Measurements from ENCODE around the gene BABAM2.

BABAM2 gene

DNA sequence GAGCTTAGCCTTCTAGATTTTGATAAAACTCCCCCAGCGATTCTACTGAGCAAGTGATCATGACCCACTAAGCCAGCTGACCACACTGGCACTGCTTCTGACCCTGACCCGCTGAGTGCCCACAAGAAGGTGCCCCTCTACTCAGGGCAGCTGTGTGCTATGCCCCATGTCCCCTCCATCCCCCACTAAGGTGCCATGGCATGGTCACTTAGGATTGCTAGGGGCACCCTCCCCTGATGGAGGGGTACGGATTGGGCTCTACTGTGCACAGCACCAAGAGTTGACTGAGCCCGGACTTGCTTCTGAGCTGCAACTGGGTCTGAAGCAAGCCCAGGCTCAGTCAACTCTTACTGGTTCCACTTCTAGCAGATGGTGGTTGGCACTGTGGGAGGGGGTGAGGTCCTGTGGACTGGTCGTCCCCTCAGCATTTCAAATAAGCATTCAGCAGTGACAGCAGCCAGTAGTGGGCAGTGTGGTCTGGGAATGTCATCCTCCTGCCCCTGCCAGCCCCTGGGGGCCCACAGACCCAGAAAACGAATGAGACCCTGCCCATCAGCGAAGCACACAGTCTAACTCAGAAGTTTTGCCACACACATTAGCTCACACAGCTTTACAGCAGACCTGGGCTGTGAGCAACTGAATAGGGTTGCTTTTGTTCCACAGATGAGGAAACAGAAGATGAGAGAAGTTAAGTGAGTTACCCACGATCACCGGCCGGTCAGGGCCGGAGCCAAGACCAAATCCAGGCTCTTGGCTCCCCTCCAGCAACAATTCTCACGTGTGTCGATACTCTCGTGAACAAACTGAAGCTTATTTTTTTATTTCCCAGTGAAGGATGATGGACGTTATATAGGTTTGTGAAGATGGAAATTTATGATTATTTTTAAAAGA, 450.0 kb downstream of the BABAM2 start:
- Histone ChIP-seq H3K79me2 (ENCODE audit: insufficient read depth, low read length) (no peaks in the 10 kb centered on the region), H3K9me3 (ENCODE audit: insufficient read depth, low read length, severe bottlenecking) (no peaks in the 10 kb centered on the region), H3K36me3 (ENCODE audit: insufficient read depth, low read length) (no peaks in the 10 kb centered on the region), H2AFZ (ENCODE audit: low read depth, low read length) (no peak overlapping the region), H4K20me1 (ENCODE audit: insufficient read depth, low read length) (no peaks in the 10 kb centered on the region), H3K9ac (ENCODE audit: low read depth, low read length) (no peak overlapping the region), H3K27me3 (ENCODE audit: insufficient read depth, low read length, poor library complexity) (no peaks in the 10 kb centered on the region), H3K4me3 (ENCODE audit: low read depth in 1 of 2, low read length in 2 of 2) (no peak overlapping the region), H3K4me1 (ENCODE audit: insufficient read depth, low read length) (no peaks in the 10 kb centered on the region), H3K4me2 (ENCODE audit: insufficient read depth, low read length) (no peak overlapping the region), H3K27ac (ENCODE audit: low read length) (no peak overlapping the region)
- ATAC-seq (ENCODE audit: insufficient read depth, low read depth) (no peak), DNase-seq (no peak)
- no peak for TF ChIP-seq EZH2 (IDR thresholded peaks at IDR 0.05; ENCODE audit: borderline replicate concordance, low read depth, low read length, severe bottlenecking)
- TF ChIP-seq, protein P1, sequence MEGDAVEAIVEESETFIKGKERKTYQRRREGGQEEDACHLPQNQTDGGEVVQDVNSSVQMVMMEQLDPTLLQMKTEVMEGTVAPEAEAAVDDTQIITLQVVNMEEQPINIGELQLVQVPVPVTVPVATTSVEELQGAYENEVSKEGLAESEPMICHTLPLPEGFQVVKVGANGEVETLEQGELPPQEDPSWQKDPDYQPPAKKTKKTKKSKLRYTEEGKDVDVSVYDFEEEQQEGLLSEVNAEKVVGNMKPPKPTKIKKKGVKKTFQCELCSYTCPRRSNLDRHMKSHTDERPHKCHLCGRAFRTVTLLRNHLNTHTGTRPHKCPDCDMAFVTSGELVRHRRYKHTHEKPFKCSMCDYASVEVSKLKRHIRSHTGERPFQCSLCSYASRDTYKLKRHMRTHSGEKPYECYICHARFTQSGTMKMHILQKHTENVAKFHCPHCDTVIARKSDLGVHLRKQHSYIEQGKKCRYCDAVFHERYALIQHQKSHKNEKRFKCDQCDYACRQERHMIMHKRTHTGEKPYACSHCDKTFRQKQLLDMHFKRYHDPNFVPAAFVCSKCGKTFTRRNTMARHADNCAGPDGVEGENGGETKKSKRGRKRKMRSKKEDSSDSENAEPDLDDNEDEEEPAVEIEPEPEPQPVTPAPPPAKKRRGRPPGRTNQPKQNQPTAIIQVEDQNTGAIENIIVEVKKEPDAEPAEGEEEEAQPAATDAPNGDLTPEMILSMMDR (IDR thresholded peaks at IDR 0.05; ENCODE audit: borderline replicate concordance, extremely low read depth, low read length, poor library complexity, severe bottlenecking) = no peak

GRCh38 chr2:28341208-28341891, 450.8 kb downstream of the BABAM2 start:
- Histone ChIP-seq H3K79me2 (ENCODE audit: insufficient read depth, low read length) (no peaks in the 10 kb centered on the region), H3K36me3 (ENCODE audit: insufficient read depth, low read length) (no peaks in the 10 kb centered on the region), H3K27me3 (ENCODE audit: insufficient read depth, low read length, poor library complexity) (no peaks in the 10 kb centered on the region), H3K27ac (ENCODE audit: low read length) (no peak overlapping the region), H3K9me3 (ENCODE audit: insufficient read depth, low read length, severe bottlenecking) (no peaks in the 10 kb centered on the region), H2AFZ (ENCODE audit: low read depth, low read length) (no peak overlapping the region), H3K9ac (ENCODE audit: low read depth, low read length) (no peak overlapping the region), H3K4me1 (ENCODE audit: insufficient read depth, low read length) (no peaks in the 10 kb centered on the region), H4K20me1 (ENCODE audit: insufficient read depth, low read length) (no peaks in the 10 kb centered on the region), H3K4me3 (ENCODE audit: low read depth in 1 of 2, low read length in 2 of 2) (no peak overlapping the region), H3K4me2 (ENCODE audit: insufficient read depth, low read length) (no peak overlapping the region)
- ATAC-seq (ENCODE audit: insufficient read depth, low read depth) (no peak), DNase-seq (no peak)
- TF ChIP-seq EZH2 (IDR thresholded peaks at IDR 0.05; ENCODE audit: borderline replicate concordance, low read depth, low read length, severe bottlenecking) = no peak
- TF ChIP-seq, protein P1 (IDR thresholded peaks at IDR 0.05; ENCODE audit: borderline replicate concordance, extremely low read depth, low read length, poor library complexity, severe bottlenecking) = no peak

- no peak for ATAC-seq (ENCODE audit: insufficient read depth, low read depth)
- H3K27ac ChIP-seq (ENCODE audit: low read length) = no peak overlapping the region
These were observed 451.8 kb downstream of the BABAM2 start for GRCh38 chr2:28342081-28342967.

More at GRCh38 chr2:28342081-28342967, 451.8 kb downstream of the BABAM2 start:
- no peaks in the 10 kb centered on the region for H3K79me2 ChIP-seq (ENCODE audit: insufficient read depth, low read length)
- no peak overlapping the region for H3K9ac ChIP-seq (ENCODE audit: low read depth, low read length)
- H3K9me3 ChIP-seq (ENCODE audit: insufficient read depth, low read length, severe bottlenecking) = no peaks in the 10 kb centered on the region
- H3K27me3 ChIP-seq (ENCODE audit: insufficient read depth, low read length, poor library complexity) = no peaks in the 10 kb centered on the region
- no peaks in the 10 kb centered on the region for H3K36me3 ChIP-seq (ENCODE audit: insufficient read depth, low read length)
- no peaks in the 10 kb centered on the region for H3K4me1 ChIP-seq (ENCODE audit: insufficient read depth, low read length)
- no peak overlapping the region for H2AFZ ChIP-seq (ENCODE audit: low read depth, low read length)
- no peak overlapping the region for H3K4me3 ChIP-seq (ENCODE audit: low read depth in 1 of 2, low read length in 2 of 2)
- no peak for DNase-seq
- H4K20me1 ChIP-seq (ENCODE audit: insufficient read depth, low read length) = no peaks in the 10 kb centered on the region
- TF ChIP-seq EZH2 (IDR thresholded peaks at IDR 0.05; ENCODE audit: borderline replicate concordance, low read depth, low read length, severe bottlenecking) = no peak
- TF ChIP-seq, protein P1 (IDR thresholded peaks at IDR 0.05; ENCODE audit: borderline replicate concordance, extremely low read depth, low read length, poor library complexity, severe bottlenecking) = no peak
- H3K4me2 ChIP-seq (ENCODE audit: insufficient read depth, low read length) = no peak overlapping the region

Measured in DND-41 (cell line).